HUES48 (cell line): ENCODE results near the gene MR1.
A peak's percentile ranks its signal among the peaks of the same experiment; 100 is the strongest.

ENCODE experiments used
- H3K27ac ChIP-seq: one replicate; pipeline ENCODE4 v1.7.0; 2013; ENCODE audit warnings: low read depth, low read length, inconsistent platforms
- H3K27me3 ChIP-seq: 2 replicates; pipeline ENCODE4 v1.6.1; 2013; ENCODE audit warnings: mild to moderate bottlenecking, low read length; ENCODE audit not compliant: control insufficient read depth, insufficient read depth
- H3K36me3 ChIP-seq: 2 replicates; pipeline ENCODE4 v1.6.1; 2013; ENCODE audit warnings: low read length; ENCODE audit not compliant: control insufficient read depth, insufficient read depth
- H3K4me1 ChIP-seq: 2 replicates; pipeline ENCODE4 v1.6.1; 2013; ENCODE audit warnings: mild to moderate bottlenecking, low read length; ENCODE audit not compliant: control insufficient read depth, insufficient read depth
- H3K4me3 ChIP-seq: 2 replicates; pipeline ENCODE4 v1.5.1; 2013; ENCODE audit warnings: mild to moderate bottlenecking, low read depth, low read length
- H3K9ac ChIP-seq: 2 replicates; pipeline ENCODE4 v1.6.1; 2013; ENCODE audit warnings: mild to moderate bottlenecking, low read depth, low read length, moderate library complexity
- H3K9me3 ChIP-seq: 2 replicates; pipeline ENCODE4 v1.6.1; 2013; ENCODE audit warnings: low read length; ENCODE audit not compliant: control insufficient read depth, insufficient read depth

Gene MR1

DNA sequence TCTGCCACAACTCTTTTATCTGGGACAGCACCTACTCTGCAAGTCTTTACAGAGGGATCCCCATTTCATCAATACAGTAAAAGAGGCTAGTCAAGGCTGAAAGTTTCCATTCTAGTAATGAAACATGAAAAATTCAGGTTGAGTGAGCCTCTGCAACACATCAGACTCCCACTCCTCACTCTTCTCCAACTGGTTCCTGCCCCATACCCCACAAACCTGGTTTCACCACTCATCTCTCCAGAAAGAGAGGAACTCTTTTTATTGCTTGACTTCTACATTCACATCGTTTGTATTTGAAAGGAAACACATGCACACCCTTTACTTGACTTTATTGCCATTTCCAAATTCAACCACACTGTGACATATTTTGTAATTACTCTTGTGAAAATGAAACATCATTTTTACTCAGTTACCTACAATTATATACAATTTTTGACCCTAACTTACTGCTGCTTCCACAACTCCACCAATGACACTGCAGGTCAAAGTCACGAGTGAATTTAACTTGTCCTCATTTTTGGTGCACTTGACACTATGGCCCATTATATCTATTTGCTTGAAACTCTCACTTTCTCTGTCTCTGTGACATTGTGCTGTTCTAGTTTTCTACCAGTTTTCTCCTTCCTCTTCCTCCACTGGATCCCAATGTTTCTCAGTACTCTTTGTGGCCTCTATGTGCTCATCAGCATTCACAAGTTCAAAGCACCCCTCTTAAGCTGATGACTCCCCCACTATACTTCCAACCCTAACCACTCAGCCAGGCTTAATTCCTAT lies 19.1 kb upstream of the MR1 start:
- Histone ChIP-seq H3K4me3 (no peak overlapping the region), H3K9me3 (no peaks in the 10 kb centered on the region), H3K36me3 (no peaks in the 10 kb centered on the region)

DNA sequence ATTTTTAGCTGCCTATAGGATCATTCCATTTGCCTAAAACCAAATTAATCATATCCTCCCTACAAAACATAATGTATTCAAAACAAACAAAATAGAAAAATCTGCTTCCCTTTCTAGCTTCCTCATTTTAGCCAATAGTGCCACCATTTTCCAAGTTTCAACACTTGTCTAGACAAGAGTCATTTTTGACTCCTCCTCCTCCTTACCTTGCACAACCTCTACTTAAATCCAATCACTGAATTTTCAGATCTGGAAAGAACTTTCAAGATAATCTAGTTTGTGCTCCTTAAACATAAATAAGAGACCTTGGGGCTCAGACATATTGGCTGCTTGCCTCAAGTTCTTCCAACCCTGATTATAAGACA lies 18.6 kb upstream of the MR1 start:
- H3K27ac ChIP-seq = no peak overlapping the region
- H3K4me1 ChIP-seq = peaks cover 5% of the 10 kb centered on the region; the same call in 1 of the 2 replicates
- H3K36me3 ChIP-seq = no peaks in the 10 kb centered on the region
- no peaks in the 10 kb centered on the region for H3K9me3 ChIP-seq
- no peaks in the 10 kb centered on the region for H3K27me3 ChIP-seq
- no peak overlapping the region for H3K4me3 ChIP-seq
- H3K9ac ChIP-seq = no peak overlapping the region

More for the DNA sequence above, 19.1 kb upstream of the MR1 start:
- H3K9ac ChIP-seq = no peak overlapping the region
- peaks cover 5% of the 10 kb centered on the region; the same call in 1 of the 2 replicates for H3K4me1 ChIP-seq
- no peaks in the 10 kb centered on the region for H3K27me3 ChIP-seq
- H3K27ac ChIP-seq = no peak overlapping the region

DNA sequence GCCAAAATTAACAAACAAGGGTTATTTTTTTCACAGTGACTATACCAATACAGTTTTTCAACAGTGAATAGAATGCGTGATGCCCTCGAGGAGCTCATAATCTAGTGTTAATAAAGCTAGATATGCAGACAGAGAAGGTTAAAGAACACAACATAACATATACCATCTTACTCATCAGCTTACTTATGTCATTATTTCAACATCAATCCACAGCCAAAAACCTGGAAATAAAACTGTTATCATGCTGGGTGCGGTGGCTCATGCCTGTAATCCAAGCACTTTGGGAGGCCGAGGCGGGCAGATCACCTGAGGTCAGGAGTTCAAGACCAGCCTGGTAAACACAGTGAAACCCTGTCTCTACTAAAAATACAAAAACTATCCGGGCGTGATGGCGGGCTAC lies 17.2 kb upstream of the MR1 start:
- Histone ChIP-seq H3K27me3 (no peaks in the 10 kb centered on the region), H3K36me3 (0 out of 2 replicates have a peak, but pooled peaks cover 3% of the 10 kb centered on the region), H3K27ac (no peak overlapping the region), H3K9me3 (no peaks in the 10 kb centered on the region), H3K4me3 (no peak overlapping the region), H3K4me1 (peaks cover 12% of the 10 kb centered on the region; the same call in 1 of the 2 replicates), H3K9ac (no peak overlapping the region)

DNA sequence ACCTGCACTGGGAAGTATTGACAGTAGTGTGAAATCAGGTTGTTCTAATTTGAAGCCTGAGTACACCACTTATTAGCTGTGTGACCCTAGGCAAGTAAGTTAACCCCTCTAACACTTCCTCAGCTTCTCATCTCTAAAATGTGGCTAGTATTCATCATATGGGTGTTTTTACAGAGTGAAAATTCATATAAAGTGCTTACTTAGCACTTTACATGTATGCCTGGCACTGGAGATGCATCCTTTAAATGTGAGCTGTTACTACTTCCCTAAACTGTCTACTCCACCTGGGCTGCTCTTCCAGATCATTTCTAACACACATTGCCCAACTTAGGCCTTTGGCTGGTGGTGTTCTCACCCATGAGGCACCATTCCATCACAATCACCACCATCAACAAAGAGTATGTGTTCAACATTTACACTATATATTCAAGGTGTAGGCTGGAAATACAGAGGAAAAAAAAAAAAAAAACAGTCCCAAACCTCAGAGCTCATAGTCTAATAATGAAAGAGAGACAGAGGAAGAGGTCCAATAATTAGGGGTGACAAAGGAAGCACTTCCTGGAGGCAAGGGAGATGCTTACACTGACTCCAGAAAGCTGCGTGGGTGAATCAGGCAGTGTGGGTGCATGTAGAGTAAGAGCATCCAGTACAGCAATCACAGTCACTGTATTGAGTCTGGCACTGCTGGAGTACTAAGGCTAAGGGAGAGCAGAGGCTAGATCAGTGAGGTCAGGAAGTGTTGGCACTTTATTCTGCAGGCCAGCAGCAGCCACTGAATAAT lies 14.7 kb upstream of the MR1 start:
- Histone ChIP-seq H3K36me3 (0 out of 2 replicates have a peak, but pooled peaks cover 3% of the 10 kb centered on the region), H3K27me3 (no peaks in the 10 kb centered on the region), H3K9ac (no peak overlapping the region), H3K27ac (no peak overlapping the region), H3K4me1 (peaks cover 12% of the 10 kb centered on the region; the same call in 1 of the 2 replicates), H3K9me3 (no peaks in the 10 kb centered on the region), H3K4me3 (no peak overlapping the region)

DNA sequence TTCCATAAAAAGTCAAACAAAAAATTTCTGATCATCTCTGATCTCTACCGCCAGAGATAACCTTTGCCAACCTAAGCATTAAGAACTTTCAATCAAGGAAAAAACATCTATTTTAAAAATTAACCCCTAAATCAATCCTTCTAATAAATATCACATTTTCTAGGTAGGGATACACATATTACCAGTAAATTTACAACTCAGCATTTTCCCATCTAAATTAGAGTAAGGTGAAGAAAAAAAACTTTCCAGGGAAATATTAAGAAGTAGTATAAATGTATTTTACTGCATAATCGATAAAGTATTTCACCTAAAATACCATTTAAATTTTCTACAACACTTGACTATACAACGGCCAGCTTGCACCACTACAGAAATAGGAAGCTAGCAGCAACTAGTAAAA lies 12.6 kb upstream of the MR1 start:
- Histone ChIP-seq H3K4me1 (peaks cover 12% of the 10 kb centered on the region; the same call in 1 of the 2 replicates), H3K9me3 (no peaks in the 10 kb centered on the region), H3K4me3 (peak overlapping the region; percentile 89), H3K36me3 (0 out of 2 replicates have a peak, but pooled peaks cover 3% of the 10 kb centered on the region), H3K27me3 (no peaks in the 10 kb centered on the region), H3K9ac (no peak overlapping the region), H3K27ac (peak overlapping the region; percentile 97)

DNA sequence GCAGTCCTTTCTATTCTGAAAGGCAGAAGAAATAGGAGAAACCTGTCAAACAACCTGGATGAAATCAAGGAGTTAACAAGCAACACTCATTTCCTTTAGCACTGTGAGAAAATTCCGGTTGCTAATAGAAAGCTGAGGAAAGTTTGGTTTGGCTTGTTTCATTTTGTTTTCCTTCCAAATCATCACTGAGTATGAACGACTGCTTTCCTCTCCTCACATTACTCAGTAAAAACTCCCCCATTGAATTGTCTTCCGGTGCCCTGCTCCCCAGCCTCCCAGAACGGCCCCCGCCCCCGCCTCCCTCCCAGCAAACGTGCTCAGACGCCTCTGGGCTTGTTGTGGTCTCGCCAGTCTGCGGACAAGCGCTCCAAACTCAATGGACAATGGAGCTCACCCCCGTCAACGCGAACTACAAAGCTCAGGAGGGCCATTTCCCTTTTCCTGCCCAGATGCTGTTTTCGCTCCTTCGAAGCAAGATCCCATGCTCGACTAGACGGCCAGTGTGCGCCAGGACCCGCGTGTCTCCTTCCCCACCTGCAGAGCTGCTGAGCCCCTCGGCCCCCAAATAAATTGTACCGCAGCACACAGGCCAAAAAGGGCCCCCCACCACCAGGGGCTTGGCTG lies 11.9 kb upstream of the MR1 start:
- peak overlapping the region; percentile 97 for H3K27ac ChIP-seq
- H3K9ac ChIP-seq = peak overlapping the region; percentile 86
- H3K27me3 ChIP-seq = no peaks in the 10 kb centered on the region

DNA sequence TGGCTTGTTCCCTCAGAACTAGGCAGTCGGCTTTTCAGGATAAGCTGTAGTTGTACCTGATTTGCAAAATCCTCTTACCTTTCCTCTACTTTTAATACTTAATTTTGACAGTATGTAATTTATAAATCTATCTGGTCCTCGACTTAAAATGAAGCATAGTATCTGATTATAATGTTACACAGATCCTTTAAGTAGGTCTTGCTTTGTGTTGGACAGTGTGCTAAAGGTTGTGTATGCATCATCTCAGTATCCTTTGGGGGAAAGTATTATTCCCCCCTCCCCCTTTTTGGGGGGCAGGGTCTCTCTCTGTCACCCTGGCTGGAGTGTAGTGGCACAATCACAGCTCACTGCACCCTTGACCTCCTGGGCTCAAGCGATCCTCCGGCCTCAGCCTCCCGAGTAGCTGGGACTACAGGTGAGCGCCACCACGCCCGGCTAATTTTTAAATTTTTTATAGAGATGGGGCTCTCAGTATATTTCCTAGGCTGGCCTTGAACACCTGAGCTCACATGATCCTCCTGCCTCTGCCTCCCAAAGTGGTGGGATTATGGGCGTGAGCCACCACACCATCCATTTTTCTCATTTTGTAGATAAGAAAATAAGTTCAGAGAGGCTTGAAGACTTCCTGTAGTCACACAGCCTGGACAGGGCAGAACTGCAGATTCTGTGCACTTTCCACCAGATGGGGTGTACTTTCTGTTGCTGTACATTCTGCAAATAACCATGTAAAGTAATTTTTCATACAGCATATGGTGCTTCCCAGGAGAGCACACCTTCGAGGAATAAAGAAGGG lies 10.3 kb upstream of the MR1 start:
- Histone ChIP-seq H3K9ac (no peak overlapping the region), H3K4me1 (peaks cover 12% of the 10 kb centered on the region; the same call in 1 of the 2 replicates), H3K36me3 (0 out of 2 replicates have a peak, but pooled peaks cover 3% of the 10 kb centered on the region), H3K27ac (peak overlapping the region; percentile 8), H3K9me3 (no peaks in the 10 kb centered on the region), H3K27me3 (no peaks in the 10 kb centered on the region), H3K4me3 (peak overlapping the region; percentile 51)

More for the DNA sequence above, 11.9 kb upstream of the MR1 start:
- peaks cover 12% of the 10 kb centered on the region; the same call in 1 of the 2 replicates for H3K4me1 ChIP-seq
- H3K36me3 ChIP-seq = 0 out of 2 replicates have a peak, but pooled peaks cover 3% of the 10 kb centered on the region
- peak overlapping the region; percentile 89 for H3K4me3 ChIP-seq
- no peaks in the 10 kb centered on the region for H3K9me3 ChIP-seq

DNA sequence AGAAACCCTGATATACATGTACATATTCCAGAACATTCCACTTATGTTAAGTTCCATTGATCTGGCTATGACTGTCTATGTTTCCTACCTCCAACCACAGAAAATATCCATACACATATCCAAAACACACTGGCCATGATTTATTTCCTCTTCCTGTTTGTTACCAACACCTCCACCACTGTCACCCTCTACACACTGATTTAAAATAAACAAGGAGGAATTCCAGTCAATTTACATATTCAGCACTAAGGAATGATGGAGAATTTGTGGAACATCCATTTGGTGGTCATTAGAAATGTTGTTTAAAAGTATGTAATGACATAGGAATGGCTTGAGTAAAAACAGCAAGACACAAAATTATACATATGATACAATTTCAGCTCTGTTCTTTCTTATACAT lies 5.6 kb upstream of the MR1 start:
- no peaks in the 10 kb centered on the region for H3K27me3 ChIP-seq
- H3K4me1 ChIP-seq = no peaks in the 10 kb centered on the region
- H3K4me3 ChIP-seq = no peak overlapping the region
- no peaks in the 10 kb centered on the region for H3K9me3 ChIP-seq
- no peak overlapping the region for H3K27ac ChIP-seq
- H3K9ac ChIP-seq = no peak overlapping the region
- H3K36me3 ChIP-seq = no peaks in the 10 kb centered on the region

DNA sequence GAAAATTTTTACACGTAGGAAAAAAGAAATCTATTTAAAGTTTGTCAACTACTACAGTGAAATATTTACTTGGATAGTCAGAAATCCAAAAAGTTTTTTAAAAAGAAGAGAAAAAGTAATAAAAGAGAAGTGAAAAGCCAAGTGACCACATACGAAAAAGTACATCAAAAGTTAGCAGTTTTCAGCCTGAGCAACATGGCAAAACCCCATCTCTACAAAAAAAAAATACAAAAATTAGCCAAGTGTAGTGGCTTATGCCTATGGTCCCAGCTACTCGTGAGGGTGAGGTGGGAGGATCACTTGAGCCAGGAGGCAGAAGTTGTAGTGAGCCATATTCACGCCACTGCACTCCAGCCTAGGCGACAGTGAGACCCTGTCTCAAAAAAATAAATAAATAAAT lies 5.2 kb upstream of the MR1 start:
- no peak overlapping the region for H3K4me3 ChIP-seq
- H3K9ac ChIP-seq = no peak overlapping the region
- no peaks in the 10 kb centered on the region for H3K4me1 ChIP-seq
- no peaks in the 10 kb centered on the region for H3K9me3 ChIP-seq
- H3K36me3 ChIP-seq = no peaks in the 10 kb centered on the region
- no peak overlapping the region for H3K27ac ChIP-seq
- H3K27me3 ChIP-seq = no peaks in the 10 kb centered on the region

DNA sequence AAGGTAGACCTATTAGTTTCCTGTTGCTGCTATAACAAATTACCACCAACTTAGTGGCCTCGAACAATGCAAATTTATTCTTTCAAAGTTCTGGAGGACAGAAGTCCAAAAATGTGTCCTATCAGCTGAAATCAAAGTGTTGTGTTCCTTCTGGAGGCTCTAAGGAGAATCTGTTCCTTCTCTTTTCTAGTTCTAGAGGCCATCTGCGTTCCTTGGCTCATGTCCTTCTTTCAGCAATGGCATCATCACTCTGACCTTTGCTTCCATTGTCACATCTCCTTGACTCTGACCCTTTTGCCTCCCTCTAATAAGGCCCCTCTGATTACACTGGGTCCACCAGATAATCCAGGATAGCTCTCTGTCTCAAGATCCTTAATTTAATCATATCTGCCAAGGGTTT lies 1.2 kb upstream of the MR1 start:
- Histone ChIP-seq H3K9me3 (no peaks in the 10 kb centered on the region), H3K36me3 (no peaks in the 10 kb centered on the region), H3K4me1 (no peaks in the 10 kb centered on the region), H3K27ac (no peak overlapping the region), H3K4me3 (no peak overlapping the region), H3K27me3 (no peaks in the 10 kb centered on the region), H3K9ac (no peak overlapping the region)
